ENCODE measurements around the gene ADAMTS12. TPM values are rescaled to one million over a fixed set of nuclear protein-coding genes. Genes with fewer than 3 reads are reported as not detected.
A peak's percentile ranks its signal among the peaks of the same experiment; 100 is the strongest.

The ADAMTS12 gene
- total and polyA plus RNA-seq, 3 experiments from 2014 or later = not detected

DNA sequence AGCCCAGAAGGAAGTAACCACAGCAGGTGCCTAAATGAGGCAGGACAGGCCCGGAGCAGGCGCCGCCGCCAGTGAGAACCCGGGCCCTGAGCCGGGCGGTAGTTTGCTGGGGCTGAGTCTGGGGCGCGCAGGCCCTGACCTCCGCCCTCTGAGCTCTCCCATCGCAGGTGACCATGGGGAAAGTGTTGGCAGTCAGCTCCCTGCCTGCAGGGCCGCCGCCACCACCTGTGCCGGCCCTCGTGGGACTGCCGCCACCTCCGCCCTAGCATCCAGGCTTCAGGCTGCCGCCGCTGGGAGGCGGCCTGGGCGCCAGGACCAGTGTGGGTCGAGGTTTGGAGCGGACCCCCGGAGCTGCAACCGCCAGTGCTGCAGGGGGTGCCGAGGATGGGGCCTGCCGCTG is 389.9 kb downstream of the ADAMTS12 start:
- Histone ChIP-seq H3K4me3 (ENCODE audit: low read length) (no peak overlapping the region), H3K4me1 (ENCODE audit: insufficient read depth, low read length) (no peaks in the 10 kb centered on the region), H3K36me3 (ENCODE audit: insufficient read depth, low read length) (no peaks in the 10 kb centered on the region), H3K9me3 (ENCODE audit: low read length) (no peaks in the 10 kb centered on the region), H3K27me3 (ENCODE audit: insufficient read depth, low read length, poor library complexity, severe bottlenecking) (no peaks in the 10 kb centered on the region), H3K27ac (ENCODE audit: low read depth, low read length) (no peak overlapping the region)
- CTCF ChIA-PET = no interaction called here
- no peak for DNase-seq
- Mint-ChIP-seq H3K27me3 (peaks cover 0 to 2% of the 10 kb centered on the region in 2 donors), H3K36me3 (no peaks in the 10 kb centered on the region), H3K27ac (no peak overlapping the region), H3K4me3 (no peak overlapping the region), H3K4me1 (no peaks in the 10 kb centered on the region), H3K9me3 (no peaks in the 10 kb centered on the region)
- POLR2A ChIA-PET = no interaction called here

- Mint-ChIP-seq H3K36me3 (no peaks in the 10 kb centered on the region), H3K9me3 (no peaks in the 10 kb centered on the region), H3K27ac (no peak overlapping the region), H3K4me1 (no peaks in the 10 kb centered on the region), H3K4me3 (no peak overlapping the region), H3K27me3 (peaks cover 0 to 2% of the 10 kb centered on the region in 2 donors)
- Histone ChIP-seq H3K27me3 (ENCODE audit: insufficient read depth, low read length, poor library complexity, severe bottlenecking) (no peaks in the 10 kb centered on the region), H3K4me1 (ENCODE audit: insufficient read depth, low read length) (no peaks in the 10 kb centered on the region), H3K9me3 (ENCODE audit: low read length) (no peaks in the 10 kb centered on the region), H3K4me3 (ENCODE audit: low read length) (no peak overlapping the region), H3K27ac (ENCODE audit: low read depth, low read length) (no peak overlapping the region), H3K36me3 (ENCODE audit: insufficient read depth, low read length) (no peaks in the 10 kb centered on the region)
- no peak for DNase-seq
- ChIA-PET POLR2A (no interaction called here), CTCF (no interaction called here)
Observed at GRCh38 chr5:33501260-33501659, 390.5 kb downstream of the ADAMTS12 start.

DNA sequence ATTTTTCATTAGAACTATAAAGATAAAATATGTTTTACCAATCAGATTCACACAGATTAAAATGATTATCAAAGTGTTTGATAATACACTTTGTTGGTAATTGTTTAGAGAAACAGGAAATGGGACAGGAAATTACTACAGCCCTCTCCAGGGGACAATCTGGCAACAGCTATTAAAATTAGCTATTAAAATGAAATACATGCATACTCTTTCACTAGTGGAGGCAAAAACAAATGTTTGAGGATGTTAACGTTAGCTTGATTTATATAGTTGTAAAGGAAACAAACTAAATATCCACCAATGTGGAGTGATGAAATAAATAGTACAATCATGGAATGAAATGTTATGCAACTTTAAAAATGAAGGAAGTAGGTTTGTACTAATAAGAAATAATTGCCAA is 397.3 kb downstream of the ADAMTS12 start:
- Histone ChIP-seq H3K4me1 (ENCODE audit: insufficient read depth, low read length) (no peaks in the 10 kb centered on the region), H3K27ac (ENCODE audit: low read depth, low read length) (no peak overlapping the region), H3K9me3 (ENCODE audit: low read length) (no peaks in the 10 kb centered on the region), H3K4me3 (ENCODE audit: low read length) (no peak overlapping the region), H3K27me3 (ENCODE audit: insufficient read depth, low read length, poor library complexity, severe bottlenecking) (no peaks in the 10 kb centered on the region), H3K36me3 (ENCODE audit: insufficient read depth, low read length) (no peaks in the 10 kb centered on the region)
- no peak for DNase-seq
- no peaks in the 10 kb centered on the region for H3K27me3 Mint-ChIP-seq
- ChIA-PET CTCF (no interaction called here), POLR2A (interaction anchor here (0.6 kb wide), 1 partner anchor 16 kb away, joined by 11 read pairs; no protein-coding TSS in a partner anchor)
- peaks cover 0 to 6% (median 2%) of the 10 kb centered on the region in 3 donors for H3K4me1 Mint-ChIP-seq
- no peak overlapping the region for H3K27ac Mint-ChIP-seq
- H3K36me3 Mint-ChIP-seq = no peaks in the 10 kb centered on the region
- H3K4me3 Mint-ChIP-seq = no peak overlapping the region
- no peaks in the 10 kb centered on the region for H3K9me3 Mint-ChIP-seq

DNA sequence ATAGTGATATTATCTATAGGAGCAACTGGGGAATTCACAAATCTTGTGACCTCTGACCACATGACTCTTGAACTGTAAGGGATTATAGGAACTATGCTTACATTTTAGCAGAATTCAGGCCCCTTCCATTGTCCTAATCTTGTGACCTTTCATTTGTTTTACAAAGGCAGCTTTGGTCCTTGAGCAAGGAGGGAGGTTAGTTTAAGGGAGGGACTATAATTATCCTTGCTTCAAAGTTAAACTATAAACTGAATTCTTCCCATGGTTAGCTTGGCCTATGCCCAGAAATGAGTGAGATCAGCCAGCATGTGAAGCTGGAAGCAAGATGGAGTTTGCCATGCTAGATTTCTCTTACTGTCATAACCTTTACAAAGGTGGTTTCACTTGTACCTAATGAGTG is 399.8 kb downstream of the ADAMTS12 start:
- no peak overlapping the region for H3K4me3 Mint-ChIP-seq
- H3K27ac Mint-ChIP-seq = no peak overlapping the region
- peaks cover 0 to 6% (median 2%) of the 10 kb centered on the region in 3 donors for H3K4me1 Mint-ChIP-seq
- Histone ChIP-seq H3K9me3 (ENCODE audit: low read length) (no peaks in the 10 kb centered on the region), H3K27ac (ENCODE audit: low read depth, low read length) (no peak overlapping the region), H3K4me3 (ENCODE audit: low read length) (no peak overlapping the region), H3K27me3 (ENCODE audit: insufficient read depth, low read length, poor library complexity, severe bottlenecking) (no peaks in the 10 kb centered on the region), H3K36me3 (ENCODE audit: insufficient read depth, low read length) (no peaks in the 10 kb centered on the region), H3K4me1 (ENCODE audit: insufficient read depth, low read length) (no peaks in the 10 kb centered on the region)
- ChIA-PET CTCF (no interaction called here), POLR2A (no interaction called here)
- no peak for DNase-seq
- no peaks in the 10 kb centered on the region for H3K9me3 Mint-ChIP-seq
- no peaks in the 10 kb centered on the region for H3K36me3 Mint-ChIP-seq
- H3K27me3 Mint-ChIP-seq = no peaks in the 10 kb centered on the region

DNA sequence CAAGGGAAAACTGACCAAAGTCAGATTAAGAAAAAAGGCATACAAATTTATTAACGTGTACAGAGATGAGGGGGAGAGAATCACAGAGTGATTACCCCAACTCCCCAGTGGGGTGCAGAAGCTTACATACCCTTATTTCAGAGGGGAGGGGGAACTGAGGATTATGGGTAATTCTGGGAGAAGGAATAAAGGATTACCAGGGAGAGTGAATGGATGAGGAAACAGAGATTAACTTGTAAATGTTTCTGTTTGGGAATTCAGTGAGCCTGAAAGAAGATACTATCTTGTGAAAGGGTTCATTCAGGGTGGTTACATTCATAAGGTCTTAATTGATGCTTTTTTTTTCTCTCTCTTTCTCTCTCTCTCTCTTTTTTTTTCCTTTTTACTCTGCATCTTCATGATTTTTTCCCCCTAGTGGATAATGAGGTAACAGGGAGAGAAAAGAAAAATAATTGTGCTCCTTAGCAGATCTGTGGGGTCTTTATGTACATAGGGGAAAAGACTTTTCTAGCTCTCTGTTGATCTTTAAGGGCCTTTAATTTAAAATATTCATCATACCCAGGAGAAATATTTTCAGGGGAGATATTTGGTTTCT is 401.6 kb downstream of the ADAMTS12 start:
- Mint-ChIP-seq H3K4me3 (no peak overlapping the region), H3K36me3 (no peaks in the 10 kb centered on the region), H3K9me3 (no peaks in the 10 kb centered on the region), H3K4me1 (peaks cover 0 to 6% (median 2%) of the 10 kb centered on the region in 3 donors), H3K27me3 (no peaks in the 10 kb centered on the region), H3K27ac (peak overlapping the region in 1 of 8 donors; percentile 9)
- Histone ChIP-seq H3K36me3 (ENCODE audit: insufficient read depth, low read length) (no peaks in the 10 kb centered on the region), H3K4me3 (ENCODE audit: low read length) (no peak overlapping the region), H3K4me1 (ENCODE audit: insufficient read depth, low read length) (no peaks in the 10 kb centered on the region), H3K27ac (ENCODE audit: low read depth, low read length) (no peak overlapping the region), H3K9me3 (ENCODE audit: low read length) (no peaks in the 10 kb centered on the region), H3K27me3 (ENCODE audit: insufficient read depth, low read length, poor library complexity, severe bottlenecking) (no peaks in the 10 kb centered on the region)
- ChIA-PET CTCF (no interaction called here), POLR2A (no interaction called here)
- DNase-seq = no peak

- H3K27ac ChIP-seq (ENCODE audit: low read depth, low read length) = no peak overlapping the region
- Mint-ChIP-seq H3K9me3 (no peaks in the 10 kb centered on the region), H3K27ac (no peak overlapping the region), H3K27me3 (no peaks in the 10 kb centered on the region), H3K36me3 (no peaks in the 10 kb centered on the region), H3K4me3 (no peak overlapping the region), H3K4me1 (peaks cover 0 to 5% (median 2%) of the 10 kb centered on the region in 3 donors)
- POLR2A ChIA-PET = no interaction called here
- H3K4me1 ChIP-seq (ENCODE audit: insufficient read depth, low read length) = no peaks in the 10 kb centered on the region
- DNase-seq = no peak
- no peaks in the 10 kb centered on the region for H3K9me3 ChIP-seq (ENCODE audit: low read length)
- H3K36me3 ChIP-seq (ENCODE audit: insufficient read depth, low read length) = no peaks in the 10 kb centered on the region
- CTCF ChIA-PET = no interaction called here
- no peaks in the 10 kb centered on the region for H3K27me3 ChIP-seq (ENCODE audit: insufficient read depth, low read length, poor library complexity, severe bottlenecking)
- H3K4me3 ChIP-seq (ENCODE audit: low read length) = no peak overlapping the region
Observed at GRCh38 chr5:33489481-33490067, 402.2 kb downstream of the ADAMTS12 start.

GRCh38 chr5:33488558-33489355 is 403.0 kb downstream of the ADAMTS12 start:
- H3K27me3 Mint-ChIP-seq = no peaks in the 10 kb centered on the region
- Histone ChIP-seq H3K9me3 (ENCODE audit: low read length) (no peaks in the 10 kb centered on the region), H3K36me3 (ENCODE audit: insufficient read depth, low read length) (no peaks in the 10 kb centered on the region), H3K4me1 (ENCODE audit: insufficient read depth, low read length) (no peaks in the 10 kb centered on the region), H3K27me3 (ENCODE audit: insufficient read depth, low read length, poor library complexity, severe bottlenecking) (no peaks in the 10 kb centered on the region), H3K27ac (ENCODE audit: low read depth, low read length) (no peak overlapping the region), H3K4me3 (ENCODE audit: low read length) (no peak overlapping the region)
- CTCF ChIA-PET = no interaction called here
- H3K9me3 Mint-ChIP-seq = no peaks in the 10 kb centered on the region
- no peaks in the 10 kb centered on the region for H3K36me3 Mint-ChIP-seq
- DNase-seq = no peak
- no peaks in the 10 kb centered on the region for H3K4me1 Mint-ChIP-seq
- POLR2A ChIA-PET = no interaction called here
- H3K27ac Mint-ChIP-seq = no peak overlapping the region
- H3K4me3 Mint-ChIP-seq = no peak overlapping the region

DNA sequence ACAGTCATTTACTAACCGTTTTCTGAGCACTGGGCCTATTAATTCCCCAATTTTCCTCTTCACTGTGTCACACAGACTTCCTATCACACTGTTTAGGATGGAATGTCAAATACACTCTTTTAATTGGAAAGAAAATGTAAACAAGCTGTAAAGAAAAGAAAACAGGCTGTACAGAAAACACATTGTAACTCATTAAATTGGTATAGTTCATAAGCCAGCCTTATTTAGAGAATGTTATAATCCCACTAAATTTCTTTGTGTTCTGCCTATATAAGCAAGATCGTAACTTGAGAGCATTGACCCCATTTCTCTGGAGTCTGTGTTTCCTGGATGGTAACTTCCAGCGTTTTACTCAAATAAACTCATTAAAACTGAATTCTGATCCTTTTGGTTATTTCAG is 404.6 kb downstream of the ADAMTS12 start:
- no peaks in the 10 kb centered on the region for H3K27me3 ChIP-seq (ENCODE audit: insufficient read depth, low read length, poor library complexity, severe bottlenecking)
- no peak for DNase-seq
- no peak overlapping the region for H3K4me3 ChIP-seq (ENCODE audit: low read length)
- ChIA-PET POLR2A (no interaction called here), CTCF (no interaction called here)
- H3K27ac ChIP-seq (ENCODE audit: low read depth, low read length) = no peak overlapping the region
- Mint-ChIP-seq H3K27ac (no peak overlapping the region), H3K4me3 (no peak overlapping the region), H3K27me3 (no peaks in the 10 kb centered on the region), H3K4me1 (no peaks in the 10 kb centered on the region), H3K9me3 (no peaks in the 10 kb centered on the region), H3K36me3 (no peaks in the 10 kb centered on the region)
- peaks cover 2% of the 10 kb centered on the region for H3K36me3 ChIP-seq (ENCODE audit: insufficient read depth, low read length)
- no peaks in the 10 kb centered on the region for H3K9me3 ChIP-seq (ENCODE audit: low read length)
- H3K4me1 ChIP-seq (ENCODE audit: insufficient read depth, low read length) = no peaks in the 10 kb centered on the region
